A673 (cell line): ENCODE measurements around the gene PDE4B. TPM values are rescaled to one million over a fixed set of nuclear protein-coding genes. Genes with fewer than 3 reads are reported as not detected.
"Not testable (repeated sequence)": the region's sequence is repeated elsewhere in the genome, so short reads cannot be mapped to it uniquely, and the experiment has no call there.

Experiments
- BruUV-seq: library from RNA; stranded (reverse); fragments of 400-500 nt; replicated peaks from 2 replicates; lab custom pipeline; 2021; lab: Mats Ljungman, UMichigan
- CTCF ChIA-PET: fragments of 300-600 bp; sonication (Branson Sonifier 250); formaldehyde crosslinking; loops from one replicate; lab custom pipeline; 2022; ENCODE audit warnings: antibody characterized with exemption; lab: Charles Lee
- POLR2A ChIA-PET: fragments of 300-600 bp; sonication (Branson Sonifier 250); formaldehyde crosslinking; loops from one replicate; lab custom pipeline; 2022; ENCODE audit warnings: antibody characterized with exemption; ENCODE audit not compliant: low non-redundant PET; lab: Charles Lee
- DNase-seq: peaks from one replicate; pipeline ENCODE4 v3.0.0-alpha.2; 2015; ENCODE audit warnings: low spot score
- H3K27ac ChIP-seq: fragments of 200-600 bp; sonication (generic); 2 replicates; pipeline ENCODE4 v1.5.1; 2016; ENCODE audit warnings: mixed run types, low read depth, mild to moderate bottlenecking, mixed read lengths, antibody characterized with exemption, low read length; ENCODE audit not compliant: poor library complexity, severe bottlenecking
- H3K27me3 ChIP-seq: fragments of 200-600 bp; sonication (generic); replicated peaks from 2 replicates; pipeline ENCODE4 v1.6.1; 2017; ENCODE audit warnings: mixed run types, low read depth, mild to moderate bottlenecking, mixed read lengths, antibody characterized with exemption, low read length; ENCODE audit not compliant: insufficient read depth, poor library complexity
- H3K36me3 ChIP-seq: fragments of 200-600 bp; sonication (generic); 2 replicates; pipeline ENCODE4 v1.6.1; 2016; ENCODE audit warnings: mixed run types, mild to moderate bottlenecking, mixed read lengths, antibody characterized with exemption, low read length; ENCODE audit not compliant: insufficient read depth, poor library complexity, severe bottlenecking
- H3K4me1 ChIP-seq: fragments of 200-600 bp; sonication (generic); 2 replicates; pipeline ENCODE4 v1.6.1; 2017; ENCODE audit warnings: mixed run types, mild to moderate bottlenecking, mixed read lengths, antibody characterized with exemption, low read length; ENCODE audit not compliant: insufficient read depth, poor library complexity, severe bottlenecking
- H3K4me3 ChIP-seq: fragments of 200-600 bp; sonication (generic); 2 replicates; pipeline ENCODE4 v1.5.1; 2016; ENCODE audit warnings: low read depth, mixed run types, mild to moderate bottlenecking, mixed read lengths, low read length; ENCODE audit not compliant: poor library complexity, severe bottlenecking
- H3K9me3 ChIP-seq: fragments of 200-600 bp; sonication (generic); 2 replicates; pipeline ENCODE4 v1.6.1; 2016; ENCODE audit warnings: mixed run types, low read depth, mild to moderate bottlenecking, mixed read lengths, antibody characterized with exemption, low read length; ENCODE audit not compliant: poor library complexity, severe bottlenecking
- CTCF ChIP-seq: fragments of 300-800, 200-600 bp; sonication (generic); conservative IDR thresholded peaks from 2 replicates; pipeline ENCODE4 v1.5.1; 2017; ENCODE audit warnings: low read depth, mild to moderate bottlenecking, antibody characterized with exemption, low read length, moderate library complexity, mixed read lengths
- EZH2 ChIP-seq: fragments of 200-600 bp; sonication (generic); IDR thresholded peaks from 2 replicates; pipeline ENCODE4 v1.6.1; 2017; ENCODE audit warnings: borderline replicate concordance, low read depth, mild to moderate bottlenecking, mixed read lengths, antibody characterized with exemption, low read length; ENCODE audit not compliant: poor library complexity, severe bottlenecking
- intact Hi-C: fragments of 100-400 bp; cut with micrococcal nuclease; formaldehyde crosslinking; loops from one replicate; pipeline ENCODE4 v1.10.0; 2022; ENCODE audit not compliant: unreplicated experiment
- total RNA-seq: library from RNA; stranded (reverse); gene quantifications from 2 replicates; pipeline ENCODE4 v1.2.3, GENCODE V29; 2021

The PDE4B gene
- total RNA-seq, 1 experiment from 2014 or later: 20.0 TPM

DNA sequence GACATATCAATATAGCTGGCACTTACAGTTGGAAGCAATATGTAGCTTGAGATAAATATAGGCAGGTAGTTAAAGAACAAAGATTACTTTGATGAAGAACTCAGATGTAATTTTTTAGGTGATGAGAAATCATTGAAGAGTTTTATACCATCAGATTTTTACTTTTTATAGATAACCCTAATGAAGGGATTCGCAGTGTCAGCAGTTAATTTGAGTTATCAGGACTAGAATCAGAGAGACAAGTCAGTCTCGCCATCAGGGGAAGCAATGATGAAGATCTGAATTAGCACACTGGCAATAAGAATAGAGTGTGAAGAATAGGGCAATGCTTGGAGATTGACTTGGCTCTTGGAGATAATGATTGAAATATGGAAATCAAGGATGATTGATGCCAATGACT lies 342.5 kb downstream of the PDE4B start:
- ChIA-PET CTCF (no interaction called here), POLR2A (no interaction called here)
- intact Hi-C loops: no loop called here
- no peak overlapping the region for H3K4me3 ChIP-seq
- TF ChIP-seq EZH2 (no peak), CTCF (no peak)
- no peaks in the 10 kb centered on the region for H3K9me3 ChIP-seq
- H3K4me1 ChIP-seq: peaks cover 11% of the 10 kb centered on the region
- no peaks in the 10 kb centered on the region for H3K36me3 ChIP-seq
- no peaks in the 10 kb centered on the region for H3K27me3 ChIP-seq
- no TSS peak for BruUV-seq
- no peak for DNase-seq
- H3K27ac ChIP-seq: no peak overlapping the region

DNA sequence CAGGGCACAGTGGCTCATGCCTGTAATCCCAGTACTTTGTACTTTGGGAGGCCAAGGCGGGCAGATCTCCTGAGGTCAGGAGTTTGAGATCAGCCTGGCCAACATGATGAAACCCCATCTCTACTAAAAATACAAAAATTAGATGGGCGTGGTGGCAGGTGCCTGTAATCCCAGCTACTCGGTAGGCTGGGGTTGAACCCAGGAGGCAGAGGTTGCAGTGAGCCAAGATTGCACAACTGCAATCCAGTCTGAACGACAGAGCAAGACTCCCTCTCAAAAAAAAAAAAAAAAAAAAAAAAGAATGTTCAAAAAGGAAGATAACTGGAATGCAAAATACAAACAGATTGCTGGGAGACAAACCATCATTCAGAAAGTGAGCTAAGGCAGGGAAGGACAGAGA lies 343.7 kb downstream of the PDE4B start:
- H3K27ac ChIP-seq, POLR2A ChIA-PET: not testable (repeated sequence)

GRCh38 chr1:66137235-66137634 lies 344.5 kb downstream of the PDE4B start:
- ChIA-PET POLR2A (no interaction called here), CTCF (interaction anchor here (0.8 kb wide), 1 partner anchor 310 kb away, joined by 9 read pairs; no protein-coding TSS in a partner anchor)
- intact Hi-C loops: no loop called here
- peaks cover 11% of the 10 kb centered on the region for H3K4me1 ChIP-seq
- no peaks in the 10 kb centered on the region for H3K27me3 ChIP-seq
- peak; percentile 86 for DNase-seq
- BruUV-seq: no TSS peak
- H3K27ac ChIP-seq: no peak overlapping the region
- H3K9me3 ChIP-seq: no peaks in the 10 kb centered on the region
- no peak overlapping the region for H3K4me3 ChIP-seq
- no peak for TF ChIP-seq EZH2
- TF ChIP-seq CTCF: no peak
- no peaks in the 10 kb centered on the region for H3K36me3 ChIP-seq

More for the DNA sequence above, 343.7 kb downstream of the PDE4B start:
- CTCF ChIA-PET: interaction anchor here (0.8 kb wide), 1 partner anchor 310 kb away, joined by 9 read pairs; no protein-coding TSS in a partner anchor
- intact Hi-C loops, H3K9me3 ChIP-seq, BruUV-seq, H3K4me3 ChIP-seq, H3K36me3 ChIP-seq, H3K27me3 ChIP-seq, DNase-seq: not testable (repeated sequence)
- peaks cover 11% of the 10 kb centered on the region for H3K4me1 ChIP-seq

- H3K4me3 ChIP-seq: no peak overlapping the region
- CTCF ChIA-PET: no interaction called here
- no peak overlapping the region for H3K27ac ChIP-seq
These were observed 345.9 kb downstream of the PDE4B start for GRCh38 chr1:66138613-66139012.

More at GRCh38 chr1:66138613-66139012, 345.9 kb downstream of the PDE4B start:
- intact Hi-C loops: no loop called here
- no peak for DNase-seq
- Histone ChIP-seq H3K9me3 (no peaks in the 10 kb centered on the region), H3K36me3 (no peaks in the 10 kb centered on the region), H3K4me1 (peaks cover 11% of the 10 kb centered on the region), H3K27me3 (no peaks in the 10 kb centered on the region)
- no peak for TF ChIP-seq EZH2
- TF ChIP-seq CTCF: no peak
- BruUV-seq: no TSS peak
- POLR2A ChIA-PET: no interaction called here
